Measurements from ENCODE around the gene DLGAP1. TPM values are rescaled to one million over a fixed set of nuclear protein-coding genes. Genes with fewer than 3 reads are reported as not detected.
A peak's percentile ranks its signal among the peaks of the same experiment; 100 is the strongest.

DLGAP1 gene
- total RNA-seq, 1 experiment from 2014 or later, result 0.53 TPM

DNA sequence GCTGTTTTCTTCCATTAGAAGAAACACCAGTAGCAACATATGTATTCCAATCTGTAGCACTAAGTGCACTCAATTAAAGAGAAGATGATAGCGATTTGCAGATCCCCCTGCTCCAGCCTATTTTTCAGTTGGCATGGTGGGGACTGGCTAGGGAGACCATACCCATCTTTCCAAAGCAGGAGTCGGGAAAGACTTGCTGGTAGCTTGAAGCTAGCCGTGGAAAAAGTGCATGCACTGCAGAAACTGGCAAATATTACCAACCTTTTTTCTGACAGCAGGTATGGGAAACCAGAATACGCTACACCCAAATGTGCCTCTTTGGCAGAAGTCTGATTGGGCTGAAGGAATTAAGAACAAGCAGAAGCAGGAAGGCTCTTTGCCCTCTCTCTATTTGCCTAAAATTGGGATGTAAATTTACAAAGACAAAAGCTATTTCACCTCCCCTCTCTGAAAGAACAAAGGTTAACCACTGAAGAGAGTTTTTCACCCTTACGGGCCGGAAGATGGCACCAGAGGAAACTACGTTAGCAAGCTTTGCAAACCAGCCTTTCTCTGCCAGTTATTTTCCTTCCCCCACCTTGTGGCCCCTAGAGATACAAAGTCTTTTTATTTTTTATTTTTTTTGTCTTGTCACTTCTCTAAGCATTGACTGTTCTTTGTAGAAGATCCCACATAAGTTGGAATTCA lies 273.1 kb downstream of the DLGAP1 start:
- peak; percentile 30 for DNase-seq (ENCODE audit: low spot score)

GRCh38 chr18:4181086-4181485 lies 274.0 kb downstream of the DLGAP1 start:
- DNase-seq (ENCODE audit: low spot score), result no peak

GRCh38 chr18:4172196-4173100 lies 282.7 kb downstream of the DLGAP1 start:
- no peak for DNase-seq (ENCODE audit: low spot score)

- no peak for DNase-seq (ENCODE audit: low spot score)
Measured at GRCh38 chr18:4157352-4157751, 297.8 kb downstream of the DLGAP1 start.

GRCh38 chr18:4146797-4147196 lies 308.3 kb downstream of the DLGAP1 start:
- DNase-seq (ENCODE audit: low spot score), result no peak

DNA sequence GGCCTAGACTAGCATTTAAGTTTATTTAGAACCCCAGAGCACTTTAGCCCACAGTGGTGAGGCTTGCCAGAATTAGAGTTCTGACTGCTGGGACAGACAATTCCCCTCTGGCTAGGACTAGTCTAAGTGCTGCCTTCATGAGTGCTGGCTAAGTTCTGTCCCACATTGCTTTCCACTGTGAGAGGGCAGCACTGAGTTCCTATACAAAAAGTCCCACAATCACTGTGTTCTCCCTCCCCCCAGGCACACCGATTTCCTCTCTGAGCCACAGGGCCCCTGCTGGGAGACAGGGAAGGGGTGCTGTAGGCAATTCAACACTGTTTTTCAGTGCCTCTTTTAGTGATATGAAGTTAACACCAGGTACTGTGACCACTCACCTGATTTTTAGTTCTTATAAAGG lies 310.9 kb downstream of the DLGAP1 start:
- no peak for DNase-seq (ENCODE audit: low spot score)

GRCh38 chr18:4143585-4143984 lies 311.5 kb downstream of the DLGAP1 start:
- no peak for DNase-seq (ENCODE audit: low spot score)

- DNase-seq (ENCODE audit: low spot score), result no peak
Measured at GRCh38 chr18:4142876-4143275, 312.2 kb downstream of the DLGAP1 start.

DNA sequence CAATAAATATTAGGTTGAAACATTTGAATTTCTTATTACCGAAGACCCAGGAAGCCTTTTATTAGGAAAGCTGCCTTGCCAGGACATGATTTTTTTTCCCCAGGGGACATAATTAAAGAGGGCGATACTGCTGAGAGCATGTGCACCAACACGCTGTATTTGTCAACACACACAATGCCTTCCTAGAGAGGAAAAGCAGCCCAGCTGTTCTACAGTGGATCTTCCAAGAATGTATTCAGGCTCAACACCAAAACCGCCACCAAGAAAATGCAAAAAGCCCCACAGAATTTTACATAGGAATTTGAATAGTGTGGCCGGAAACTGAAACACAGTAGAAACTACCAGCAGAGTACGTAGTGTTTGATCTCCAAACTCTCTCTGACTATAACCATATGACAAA lies 320.4 kb downstream of the DLGAP1 start:
- no peak for DNase-seq (ENCODE audit: low spot score)

DNA sequence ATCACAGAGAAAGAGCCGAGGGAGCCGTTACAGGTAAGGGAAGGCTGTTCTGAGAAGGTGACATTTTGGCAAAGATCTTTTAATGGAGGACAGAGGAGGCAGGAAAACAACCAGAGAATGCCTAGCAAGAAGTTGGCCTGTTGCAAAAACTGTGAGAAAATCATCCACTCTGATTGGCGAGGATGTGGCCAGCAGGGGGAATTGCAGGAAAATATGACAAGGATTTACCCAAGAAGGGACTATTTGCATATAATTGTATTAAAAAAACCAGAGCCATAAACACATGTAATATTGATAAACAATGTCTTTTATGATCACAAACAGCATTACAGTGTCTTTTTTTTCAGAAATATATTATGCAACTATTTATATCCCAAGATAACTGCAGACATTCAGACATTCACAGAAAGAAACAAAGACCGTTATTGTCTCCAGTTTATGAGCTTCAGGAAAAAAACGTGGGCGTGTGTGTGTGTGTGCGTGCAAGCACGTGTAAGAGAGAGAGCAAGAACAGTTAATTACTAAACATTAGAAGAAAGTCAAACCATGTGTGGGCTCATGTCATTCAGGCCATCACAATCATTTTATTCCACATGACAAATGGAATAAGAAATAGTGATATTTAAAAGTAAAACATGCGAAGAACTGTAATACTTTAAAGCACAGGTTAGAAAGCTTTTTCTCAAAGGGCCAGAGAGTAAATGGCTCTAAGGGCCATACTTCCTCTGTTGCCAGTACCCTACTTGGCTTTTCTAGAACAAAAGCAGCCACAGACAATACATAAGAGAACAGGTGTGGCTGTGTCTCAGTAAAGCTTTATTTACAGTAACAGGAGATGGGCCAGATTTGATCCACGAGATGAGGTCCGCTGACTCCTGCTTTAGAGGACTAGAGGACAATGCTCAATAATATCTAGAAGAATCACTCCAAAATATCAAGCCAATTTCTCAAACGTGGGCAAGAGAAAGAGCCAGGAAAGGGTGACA lies 324.1 kb downstream of the DLGAP1 start:
- peak; percentile 12 for DNase-seq (ENCODE audit: low spot score)

- DNase-seq (ENCODE audit: low spot score), result no peak
Measured at GRCh38 chr18:4126939-4127338, 328.2 kb downstream of the DLGAP1 start.

GRCh38 chr18:4125627-4126230 lies 329.4 kb downstream of the DLGAP1 start:
- DNase-seq (ENCODE audit: low spot score), result no peak

- no peak for DNase-seq (ENCODE audit: low spot score)
Measured at GRCh38 chr18:4125224-4125623, 329.9 kb downstream of the DLGAP1 start.

DNA sequence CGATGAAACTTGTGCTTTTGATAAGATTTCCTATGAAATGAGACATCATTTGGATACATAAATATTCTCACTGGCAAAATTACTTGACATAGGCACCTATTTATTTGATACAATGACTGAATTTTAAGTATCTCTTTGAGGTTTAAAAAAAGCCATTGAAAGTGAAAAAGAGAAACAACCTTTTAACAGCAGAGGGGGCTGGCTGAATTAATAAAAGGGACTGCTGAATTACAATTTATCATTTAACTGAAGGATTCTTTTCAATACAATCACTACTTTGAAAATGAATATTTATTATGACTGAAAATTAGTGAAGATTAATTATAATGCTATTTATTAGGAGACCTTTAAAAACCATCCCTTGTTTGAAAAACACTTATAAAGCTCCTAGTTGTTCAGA lies 335.3 kb downstream of the DLGAP1 start:
- DNase-seq (ENCODE audit: low spot score), result no peak

- no peak for DNase-seq (ENCODE audit: low spot score)
Measured at GRCh38 chr18:4119127-4119648, 335.9 kb downstream of the DLGAP1 start.

DNA sequence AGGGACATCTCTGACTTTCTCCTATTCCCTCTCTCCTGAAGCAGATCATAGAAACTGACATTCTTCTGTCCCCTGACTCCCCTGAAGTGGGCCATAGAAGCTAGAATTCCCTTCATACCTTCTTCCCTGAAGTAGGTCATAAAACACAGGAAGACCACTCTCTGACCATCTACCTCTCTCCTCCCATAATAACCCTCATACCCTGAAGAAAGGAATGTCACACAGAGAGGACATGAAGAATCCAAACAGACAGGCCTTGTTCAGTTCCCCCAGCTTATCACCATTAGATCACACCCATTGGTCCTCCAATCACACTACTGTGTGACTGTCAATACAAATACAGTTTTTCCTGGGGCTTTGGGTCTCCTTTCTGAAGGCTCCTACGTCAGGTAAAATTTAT lies 347.1 kb downstream of the DLGAP1 start:
- no peak for DNase-seq (ENCODE audit: low spot score)

DNA sequence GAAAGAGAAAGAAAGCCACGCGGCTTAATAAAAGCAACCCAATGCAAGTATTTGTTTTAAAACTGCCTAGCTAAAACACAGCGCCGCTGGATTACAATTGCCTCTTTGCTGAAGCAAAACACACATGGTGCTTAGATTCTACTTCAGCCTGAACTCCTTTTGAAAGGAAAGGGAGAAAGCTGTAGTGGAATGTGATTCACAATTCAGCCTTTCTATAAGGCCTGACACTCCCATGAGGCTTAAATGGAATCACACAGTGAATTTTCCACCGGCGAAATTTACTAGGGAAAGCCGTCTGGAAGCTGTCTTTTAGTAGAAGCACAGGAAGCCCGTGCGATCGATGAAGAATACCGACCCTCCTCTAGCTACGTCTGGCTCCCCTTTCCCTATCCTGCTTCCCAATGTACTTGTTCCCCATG lies 348.0 kb downstream of the DLGAP1 start:
- DNase-seq (ENCODE audit: low spot score), result no peak

DNA sequence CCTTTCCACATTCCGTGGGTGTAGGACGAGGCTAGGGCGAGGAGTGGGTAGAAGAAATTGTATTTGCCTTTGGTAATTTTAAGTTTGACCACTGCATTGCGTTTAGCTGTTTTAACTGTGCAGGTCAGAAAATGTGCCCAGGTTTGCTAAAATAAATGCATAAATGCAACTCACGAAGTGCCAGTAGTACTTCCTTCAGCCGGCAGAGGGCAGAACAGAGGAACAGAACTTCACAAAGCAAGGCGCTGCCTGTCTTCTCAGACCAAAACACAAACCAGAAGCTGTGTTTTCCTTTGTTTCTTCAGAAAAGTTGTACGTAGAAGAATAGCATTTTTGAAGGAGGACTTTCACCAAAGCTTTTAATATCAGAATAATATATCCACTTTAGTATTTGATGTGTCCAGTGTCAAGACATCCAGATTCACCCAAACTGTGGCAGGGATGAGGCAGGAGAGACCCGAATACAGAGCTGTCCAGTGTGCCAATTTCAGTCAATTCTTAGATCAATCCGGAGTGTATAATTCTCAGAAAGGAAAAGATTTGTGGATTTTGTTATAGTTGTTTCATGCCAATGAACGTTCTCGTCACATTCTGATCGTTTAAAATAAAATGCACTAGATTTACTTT lies 348.6 kb downstream of the DLGAP1 start:
- peak; percentile 85 for DNase-seq (ENCODE audit: low spot score)

GRCh38 chr18:4102901-4103300 lies 352.2 kb downstream of the DLGAP1 start:
- DNase-seq (ENCODE audit: low spot score), result no peak

- no peak for DNase-seq (ENCODE audit: low spot score)
Measured at GRCh38 chr18:4101009-4101408, 354.1 kb downstream of the DLGAP1 start.

DNA sequence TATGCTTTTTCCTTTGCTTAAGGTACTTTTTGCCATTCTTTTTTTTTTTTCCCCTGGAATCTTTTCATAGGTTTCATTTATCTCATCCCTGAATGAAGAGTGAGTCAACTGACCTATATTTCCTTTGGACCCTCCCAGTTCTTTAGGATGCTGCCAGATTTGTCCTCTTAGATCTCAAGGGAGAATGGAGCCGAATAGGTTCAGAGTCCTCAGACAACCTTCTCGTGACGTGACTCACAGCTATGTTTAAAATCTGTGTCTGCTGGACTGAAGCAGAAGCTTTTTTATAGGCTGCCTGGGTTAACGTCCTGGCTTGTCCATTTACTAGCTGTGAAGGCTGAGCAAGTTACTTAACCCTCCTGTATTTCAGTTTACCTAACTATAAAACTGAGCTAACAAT lies 358.6 kb downstream of the DLGAP1 start:
- DNase-seq (ENCODE audit: low spot score), result peak; percentile 9

Data from HT-29 (cell line).